Neural cell (in vitro differentiated cells): ENCODE measurements around the gene PRKAB1. TPM values are rescaled to one million over a fixed set of nuclear protein-coding genes. Genes with fewer than 3 reads are reported as not detected.
"Not testable (repeated sequence)": the region's sequence is repeated elsewhere in the genome, so short reads cannot be mapped to it uniquely, and the experiment has no call there.

Experiments
- H2AFZ ChIP-seq: fragments of 200-600, 300-800 bp; sonication (generic), shearing (Covaris generic); 2 replicates; pipeline ENCODE4 v1.6.0; 2014; ENCODE audit warnings: low read depth, mild to moderate bottlenecking, antibody characterized with exemption, low read length, moderate library complexity
- H3F3A ChIP-seq: fragments of 200-600 bp; shearing (Covaris generic); 2 replicates; pipeline ENCODE4 v1.6.1; 2016; ENCODE audit warnings: mild to moderate bottlenecking, moderate library complexity, mixed read lengths, antibody characterized with exemption, low read length; ENCODE audit not compliant: insufficient read depth, poor library complexity, severe bottlenecking
- H3K27ac ChIP-seq: fragments of 200-600, 300-800 bp; sonication (generic), shearing (Covaris generic); 2 replicates; pipeline ENCODE4 v1.5.1; 2014; ENCODE audit warnings: mild to moderate bottlenecking, low read length, moderate library complexity
- H3K27me3 ChIP-seq: fragments of 300-800, 200-600 bp; sonication (generic), shearing (Covaris generic); 2 replicates; pipeline ENCODE4 v1.6.0; 2014; ENCODE audit warnings: mild to moderate bottlenecking, low read depth, low read length, moderate library complexity; ENCODE audit not compliant: insufficient read depth
- H3K36me3 ChIP-seq: fragments of 300-800, 200-600 bp; sonication (generic), shearing (Covaris generic); 2 replicates; pipeline ENCODE4 v1.5.1; 2014; ENCODE audit warnings: mild to moderate bottlenecking, antibody characterized with exemption, low read length, moderate library complexity; ENCODE audit not compliant: insufficient read depth
- H3K4me2 ChIP-seq: fragments of 300-800, 200-600 bp; sonication (generic), shearing (Covaris generic); 2 replicates; pipeline ENCODE4 v1.6.0; 2014; ENCODE audit warnings: mild to moderate bottlenecking, low read length
- H3K4me3 ChIP-seq: fragments of 300-800, 200-600 bp; sonication (generic), shearing (Covaris generic); 2 replicates; pipeline ENCODE4 v1.5.1; 2014; ENCODE audit warnings: mild to moderate bottlenecking, low read length, moderate library complexity
- H3K79me2 ChIP-seq: fragments of 200-600 bp; shearing (Covaris generic); replicated peaks from 2 replicates; pipeline ENCODE4 v1.6.0; 2014; ENCODE audit warnings: mild to moderate bottlenecking, low read length, moderate library complexity; ENCODE audit not compliant: insufficient read depth
- H3K9ac ChIP-seq: fragments of 300-800, 200-600 bp; sonication (generic), shearing (Covaris generic); 2 replicates; pipeline ENCODE4 v1.6.1; 2016; ENCODE audit warnings: mild to moderate bottlenecking, low read length, mixed read lengths
- H3K9me2 ChIP-seq: fragments of 200-600 bp; shearing (Covaris generic); 2 replicates; pipeline ENCODE4 v1.6.1; 2016; ENCODE audit warnings: mild to moderate bottlenecking, low read length, mixed read lengths; ENCODE audit not compliant: insufficient read depth
- H3K9me3 ChIP-seq: fragments of 200-600, 300-800 bp; sonication (generic), shearing (Covaris generic); 2 replicates; pipeline ENCODE4 v1.6.1; 2016; ENCODE audit warnings: mild to moderate bottlenecking, mixed run types, low read length, moderate library complexity, mixed read lengths
- H4K20me1 ChIP-seq: fragments of 200-600 bp; shearing (Covaris generic); 2 replicates; pipeline ENCODE4 v1.6.1; 2016; ENCODE audit warnings: mild to moderate bottlenecking, mixed run types; ENCODE audit not compliant: insufficient read depth
- CTCF ChIP-seq: fragments of 450-650 bp; IDR thresholded peaks from 2 replicates; pipeline ENCODE4 v1.5.1; 2014; ENCODE audit warnings: antibody characterized with exemption, mild to moderate bottlenecking, moderate library complexity; ENCODE audit not compliant: poor library complexity, severe bottlenecking
- EP300 ChIP-seq: fragments of 450-650 bp; conservative IDR thresholded peaks from 2 replicates; pipeline ENCODE4 v1.6.1; 2014; ENCODE audit warnings: antibody characterized with exemption, mild to moderate bottlenecking, moderate library complexity; ENCODE audit not compliant: poor library complexity, severe bottlenecking
- EZH2 ChIP-seq: fragments of 200-600, 300-800 bp; shearing (Covaris generic), sonication (generic); IDR thresholded peaks from 2 replicates; pipeline ENCODE4 v1.6.1; 2014; ENCODE audit warnings: antibody characterized with exemption, low read length, borderline replicate concordance, mild to moderate bottlenecking; ENCODE audit not compliant: insufficient read depth, poor library complexity, severe bottlenecking
- MXI1 ChIP-seq: fragments of 450-650 bp; conservative IDR thresholded peaks from 2 replicates; pipeline ENCODE4 v1.6.1; 2014; ENCODE audit warnings: antibody characterized with exemption, mild to moderate bottlenecking; ENCODE audit not compliant: poor library complexity, severe bottlenecking
- POLR2AphosphoS5 ChIP-seq: IDR thresholded peaks from 2 replicates; pipeline ENCODE4 v1.6.1; 2012
- RAD21 ChIP-seq: fragments of 450-650 bp; conservative IDR thresholded peaks from 2 replicates; pipeline ENCODE4 v1.6.1; 2014; ENCODE audit warnings: antibody characterized with exemption, mild to moderate bottlenecking, moderate library complexity
- REST ChIP-seq: IDR thresholded peaks from 2 replicates; pipeline ENCODE4 v1.6.1; 2012; ENCODE audit warnings: borderline replicate concordance
- SMC3 ChIP-seq: fragments of 450-650 bp; conservative IDR thresholded peaks from 2 replicates; pipeline ENCODE4 v1.6.1; 2014; ENCODE audit warnings: antibody characterized with exemption, mild to moderate bottlenecking, moderate library complexity; ENCODE audit not compliant: poor library complexity
- TAF1 ChIP-seq: IDR thresholded peaks from 2 replicates; pipeline ENCODE4 v1.6.1; 2012; ENCODE audit warnings: low read depth
- polyA plus RNA-seq: library from polyadenylated mRNA; depleted of rRNA; stranded (reverse); fragments of >200 nt; gene quantifications from 2 replicates; pipeline ENCODE4 v1.2.3, GENCODE V29; 2014

The PRKAB1 gene
- polyA plus RNA-seq, 1 donor from 2014 or later, result 38.0 TPM

GRCh38 chr12:119652665-119653064 is 15.3 kb upstream of the PRKAB1 start:
- Histone ChIP-seq H3F3A (no peaks in the 10 kb centered on the region), H3K36me3 (no peaks in the 10 kb centered on the region), H3K4me3 (no peak overlapping the region), H3K9me2 (no peaks in the 10 kb centered on the region), H3K79me2 (no peaks in the 10 kb centered on the region), H3K27me3 (no peaks in the 10 kb centered on the region), H2AFZ (no peak overlapping the region), H4K20me1 (no peaks in the 10 kb centered on the region), H3K27ac (no peak overlapping the region), H3K4me2 (no peak overlapping the region), H3K9ac (no peak overlapping the region), H3K9me3 (no peaks in the 10 kb centered on the region)
- TF ChIP-seq TAF1 (no peak), EZH2 (no peak), RAD21 (no peak), POLR2AphosphoS5 (no peak), CTCF (no peak), SMC3 (no peak), EP300 (no peak), MXI1 (no peak), REST (no peak)

DNA sequence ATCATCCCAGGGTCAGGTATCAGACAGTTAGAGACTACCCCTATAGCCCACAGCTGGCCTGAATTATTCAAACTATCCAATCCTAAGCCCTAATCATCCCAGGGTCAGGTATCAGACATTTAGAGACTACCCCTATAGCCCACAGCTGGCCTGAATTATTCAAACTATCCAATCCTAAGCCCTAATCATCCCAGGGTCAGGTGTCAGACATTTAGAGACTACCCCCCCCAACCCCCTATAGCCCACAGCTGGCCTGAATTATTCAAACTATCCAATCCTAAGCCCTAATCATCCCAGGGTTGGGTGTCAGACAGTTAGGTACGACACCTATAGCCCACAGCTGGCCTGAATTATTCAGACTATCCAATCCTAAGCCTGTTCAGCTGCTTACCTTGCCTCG is 10.9 kb upstream of the PRKAB1 start:
- not testable (repeated sequence) for H3K36me3 ChIP-seq, H3K4me2 ChIP-seq, H3F3A ChIP-seq, H4K20me1 ChIP-seq, H3K79me2 ChIP-seq, H3K27ac ChIP-seq, H3K4me3 ChIP-seq, H3K9ac ChIP-seq, H3K9me3 ChIP-seq, H2AFZ ChIP-seq, H3K27me3 ChIP-seq, H3K9me2 ChIP-seq

DNA sequence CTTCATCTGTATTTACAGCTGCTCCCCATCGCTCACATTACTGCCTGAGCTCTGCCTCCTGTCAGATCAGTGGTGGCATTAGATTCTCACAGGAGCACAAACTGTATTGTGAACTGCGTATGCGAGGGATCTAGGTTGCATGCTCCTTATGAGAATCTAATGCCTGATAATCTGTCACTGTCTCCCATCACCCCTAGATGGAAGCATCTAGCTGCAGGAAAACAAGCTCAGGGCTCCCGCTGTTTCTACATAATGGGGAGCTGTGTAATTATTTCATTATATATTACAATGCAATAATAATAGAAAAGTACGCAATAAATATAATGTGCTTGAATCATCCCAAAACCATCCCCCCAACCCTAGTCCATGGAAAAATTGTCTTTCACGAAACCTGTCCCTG is 9.8 kb upstream of the PRKAB1 start:
- not testable (repeated sequence) for H3K4me3 ChIP-seq, H2AFZ ChIP-seq, H3K27me3 ChIP-seq, H3K9me3 ChIP-seq, H3K9me2 ChIP-seq, H3K79me2 ChIP-seq, H3K4me2 ChIP-seq, H3F3A ChIP-seq, H3K36me3 ChIP-seq, H4K20me1 ChIP-seq, H3K27ac ChIP-seq, H3K9ac ChIP-seq
